Peyer's patch (tissue), 4 donors: Measurements from ENCODE around the gene MAPK1. TPM values are rescaled to one million over a fixed set of nuclear protein-coding genes. Genes with fewer than 3 reads are reported as not detected.
"Not testable (repeated sequence)": the region's sequence is repeated elsewhere in the genome, so short reads cannot be mapped to it uniquely, and the experiment has no call there.

ENCODE experiments used
- DNase-seq, 3 donors: peaks; one replicate each; pipeline ENCODE4 v3.0.0-alpha.2; 2017 to 2019
- H3K27ac ChIP-seq, 4 donors: fragments of 200-600 bp; sonication (generic); one replicate each; pipeline ENCODE4 v1.5.1; 2016 to 2019
- H3K27me3 ChIP-seq, 2 donors: fragments of 200-600 bp; sonication (generic); one replicate each; pipeline ENCODE4 v1.5.1; 2019
- H3K36me3 ChIP-seq, 3 donors: fragments of 200-600 bp; sonication (generic); one replicate each; pipeline ENCODE4 v1.5.1; 2016 to 2019
- H3K4me1 ChIP-seq, 4 donors: fragments of 200-600 bp; sonication (generic); one replicate each; pipeline ENCODE4 v1.5.1; 2016 to 2019
- H3K4me3 ChIP-seq, 4 donors: fragments of 200-600 bp; sonication (generic); 1 replicate in 3 of 4; 2 replicates in 1 of 4; pipeline ENCODE4 v1.5.1; 2016 to 2019; ENCODE audit warnings: mild to moderate bottlenecking in 1 of 4
- H3K9me3 ChIP-seq, 4 donors: fragments of 200-600 bp; sonication (generic); one replicate each; pipeline ENCODE4 v1.5.1; 2016 to 2019; ENCODE audit warnings: mild to moderate bottlenecking in 1 of 4
- CTCF ChIP-seq, 6 experiments: fragments of 450-650 bp in 4 of 6; fragments of 200-600 bp in 2 of 6; sonication (generic) in 1 of 6; IDR thresholded peaks; one replicate each; pipeline ENCODE4 v1.5.1; 2017 to 2019; ENCODE audit warnings: antibody characterized with exemption in 6 of 6, mild to moderate bottlenecking in 3 of 6, moderate library complexity in 1 of 6
- POLR2A ChIP-seq, 2 donors: fragments of 450-650 bp; IDR thresholded peaks; one replicate each; pipeline ENCODE4 v1.5.1; 2017; ENCODE audit warnings: antibody characterized with exemption in 2 of 2, mild to moderate bottlenecking in 2 of 2, moderate library complexity in 2 of 2
- total RNA-seq, 4 donors: library from RNA; depleted of rRNA; stranded (reverse); fragments of >200 nt; gene quantifications; one replicate each; pipeline ENCODE4 v1.1.0, GENCODE V29; 2016

Gene MAPK1
- total RNA-seq, 4 donors from 2014 or later: 38.9 to 49.5 (median 43.2) TPM

GRCh38 chr22:21735200-21736083 lies 132.0 kb downstream of the MAPK1 start, which contains the start of gene YPEL1:
YPEL1 (minus strand) TSS chr22:21735794; CDS start chr22:21710744, 25,050 bp downstream.
- H3K4me3 ChIP-seq: peak within 1 kb of the TSS; percentile 48 to 86 (median 76)
- peak; percentile 74 to 79 for TF ChIP-seq POLR2A (IDR thresholded peaks at IDR 0.05)
- TF ChIP-seq CTCF (IDR thresholded peaks at IDR 0.05): no peak
- peak within 1 kb of the TSS; percentile 66 to 89 (median 84) for H3K27ac ChIP-seq
- no peaks in the 10 kb centered on the region for H3K27me3 ChIP-seq
- no peaks in the 10 kb centered on the region for H3K9me3 ChIP-seq
- no peaks in the 10 kb centered on the region for H3K36me3 ChIP-seq
- peak; percentile 93 to 98 (median 98) for DNase-seq
- H3K4me1 ChIP-seq: peaks cover 0 to 10% (median 3%) of the 10 kb centered on the region in 4 donors

- peak in 1 of 3 donors; percentile 28 for DNase-seq
- H3K4me1 ChIP-seq: peaks cover 0 to 10% (median 3%) of the 10 kb centered on the region in 4 donors
- peak overlapping the region; percentile 66 to 89 (median 84) for H3K27ac ChIP-seq
- no peak for TF ChIP-seq CTCF (IDR thresholded peaks at IDR 0.05)
- no peak for TF ChIP-seq POLR2A (IDR thresholded peaks at IDR 0.05)
- no peaks in the 10 kb centered on the region for H3K27me3 ChIP-seq
- H3K9me3 ChIP-seq: no peaks in the 10 kb centered on the region
- H3K36me3 ChIP-seq: no peaks in the 10 kb centered on the region
- peak overlapping the region; percentile 48 to 86 (median 76) for H3K4me3 ChIP-seq
These were observed 132.8 kb downstream of the MAPK1 start for GRCh38 chr22:21734540-21735199.

GRCh38 chr22:21731503-21731902 lies 135.9 kb downstream of the MAPK1 start:
- Histone ChIP-seq H3K36me3 (no peaks in the 10 kb centered on the region), H3K27ac (no peak overlapping the region), H3K27me3 (no peaks in the 10 kb centered on the region), H3K4me1 (peaks cover 0 to 10% (median 3%) of the 10 kb centered on the region in 4 donors), H3K4me3 (no peak overlapping the region), H3K9me3 (no peaks in the 10 kb centered on the region)
- no peak for DNase-seq
- TF ChIP-seq CTCF (IDR thresholded peaks at IDR 0.05) (no peak), POLR2A (IDR thresholded peaks at IDR 0.05) (no peak)

GRCh38 chr22:21730535-21731308 lies 136.7 kb downstream of the MAPK1 start:
- H3K4me3 ChIP-seq: no peak overlapping the region
- no peaks in the 10 kb centered on the region for H3K36me3 ChIP-seq
- H3K27me3 ChIP-seq: no peaks in the 10 kb centered on the region
- TF ChIP-seq POLR2A (IDR thresholded peaks at IDR 0.05) (no peak), CTCF (IDR thresholded peaks at IDR 0.05) (no peak)
- no peaks in the 10 kb centered on the region for H3K9me3 ChIP-seq
- DNase-seq: no peak
- H3K4me1 ChIP-seq: peaks cover 0 to 5% (median 0%) of the 10 kb centered on the region in 4 donors
- no peak overlapping the region for H3K27ac ChIP-seq

GRCh38 chr22:21729184-21729583 lies 138.3 kb downstream of the MAPK1 start:
- not testable (repeated sequence) for H3K4me3 ChIP-seq, H3K27ac ChIP-seq, H3K27me3 ChIP-seq, H3K4me1 ChIP-seq, H3K36me3 ChIP-seq, DNase-seq, H3K9me3 ChIP-seq
